ENCODE results near the gene SLC25A20. TPM values are rescaled to one million over a fixed set of nuclear protein-coding genes. Genes with fewer than 3 reads are reported as not detected.

SLC25A20 gene
- total RNA-seq, 4 donors from 2014 or later = 8.4 to 83.8 (median 31.7) TPM

GRCh38 chr3:48881652-48882114 lies 17.0 kb downstream of the SLC25A20 start:
- 95% methylated on average over 5 of the region's 5 CpGs; no CpG with 5 or more reads in 1 of the 2 donors for WGBS, 2 donors (ENCODE audit: low coverage in 1 of 2)
- no peak for DNase-seq
- Histone ChIP-seq H3K4me1 (no peaks in the 10 kb centered on the region), H3K27ac (no peak overlapping the region), H3K4me3 (no peak overlapping the region), H3K9me3 (no peaks in the 10 kb centered on the region), H3K27me3 (no peaks in the 10 kb centered on the region), H3K36me3 (peaks cover 0 to 15% (median 0%) of the 10 kb centered on the region in 4 donors)
- intact Hi-C loops (cut with DNase I; ENCODE audit: low total_unique reads) = no loop called here
- TF ChIP-seq CTCF (IDR thresholded peaks at IDR 0.05) = no peak
- no peak for TF ChIP-seq POLR2AphosphoS5 (IDR thresholded peaks at IDR 0.05)
- TF ChIP-seq POLR2A (IDR thresholded peaks at IDR 0.05) = no peak
- TF ChIP-seq EP300 (IDR thresholded peaks at IDR 0.05; ENCODE audit: low read depth) = no peak
- in situ Hi-C loops (cut with MboI; ENCODE audit: low pct_ligation_motif_present in 1 of 4, low pct_unique_long_range_greater_than_20kb in 1 of 4, low sequenced_read_pairs in 3 of 4) = no loop called here

- WGBS, 2 donors (ENCODE audit: low coverage in 1 of 2) = 97% methylated on average over 3 of the region's 3 CpGs; no CpG with 5 or more reads in 1 of the 2 donors
- H3K9me3 ChIP-seq = no peaks in the 10 kb centered on the region
- H3K4me3 ChIP-seq = no peak overlapping the region
- intact Hi-C loops (cut with DNase I; ENCODE audit: low total_unique reads) (no loop called here), in situ Hi-C loops (cut with MboI; ENCODE audit: low pct_ligation_motif_present in 1 of 4, low pct_unique_long_range_greater_than_20kb in 1 of 4, low sequenced_read_pairs in 3 of 4) (no loop called here)
- no peaks in the 10 kb centered on the region for H3K4me1 ChIP-seq
- TF ChIP-seq POLR2A (IDR thresholded peaks at IDR 0.05) = no peak
- TF ChIP-seq CTCF (IDR thresholded peaks at IDR 0.05) = no peak
- no peak for TF ChIP-seq POLR2AphosphoS5 (IDR thresholded peaks at IDR 0.05)
- no peak for TF ChIP-seq EP300 (IDR thresholded peaks at IDR 0.05; ENCODE audit: low read depth)
- peaks cover 0 to 15% (median 0%) of the 10 kb centered on the region in 4 donors for H3K36me3 ChIP-seq
- no peaks in the 10 kb centered on the region for H3K27me3 ChIP-seq
- no peak overlapping the region for H3K27ac ChIP-seq
- no peak for DNase-seq
Observed at GRCh38 chr3:48881006-48881405, 17.7 kb downstream of the SLC25A20 start.

- no peak overlapping the region for H3K27ac ChIP-seq
- intact Hi-C loops (cut with DNase I; ENCODE audit: low total_unique reads) = no loop called here
- no peaks in the 10 kb centered on the region for H3K4me1 ChIP-seq
- in situ Hi-C loops (cut with MboI; ENCODE audit: low pct_ligation_motif_present in 1 of 4, low pct_unique_long_range_greater_than_20kb in 1 of 4, low sequenced_read_pairs in 3 of 4) = no loop called here
- no peak for DNase-seq
- no peaks in the 10 kb centered on the region for H3K9me3 ChIP-seq
- WGBS, 2 donors (ENCODE audit: low coverage in 1 of 2) = 94 to 95% methylated on average over 6 of the region's 6 CpGs
- no peak for TF ChIP-seq CTCF (IDR thresholded peaks at IDR 0.05)
- TF ChIP-seq POLR2A (IDR thresholded peaks at IDR 0.05) = no peak
- TF ChIP-seq POLR2AphosphoS5 (IDR thresholded peaks at IDR 0.05) = no peak
- no peak for TF ChIP-seq EP300 (IDR thresholded peaks at IDR 0.05; ENCODE audit: low read depth)
- no peak overlapping the region for H3K4me3 ChIP-seq
- no peaks in the 10 kb centered on the region for H3K27me3 ChIP-seq
- peaks cover 0 to 15% (median 0%) of the 10 kb centered on the region in 4 donors for H3K36me3 ChIP-seq
Observed at GRCh38 chr3:48879994-48880377, 18.7 kb downstream of the SLC25A20 start.

- peaks cover 0 to 14% (median 0%) of the 10 kb centered on the region in 4 donors for H3K36me3 ChIP-seq
- no peaks in the 10 kb centered on the region for H3K9me3 ChIP-seq
- H3K27ac ChIP-seq = no peak overlapping the region
- no peaks in the 10 kb centered on the region for H3K27me3 ChIP-seq
- 82 to 83% methylated on average over 3 to 6 of the region's 6 CpGs for WGBS, 2 donors (ENCODE audit: low coverage in 1 of 2)
- TF ChIP-seq CTCF (IDR thresholded peaks at IDR 0.05) = no peak
- no peak for TF ChIP-seq POLR2A (IDR thresholded peaks at IDR 0.05)
- TF ChIP-seq POLR2AphosphoS5 (IDR thresholded peaks at IDR 0.05) = no peak
- no peak for TF ChIP-seq EP300 (IDR thresholded peaks at IDR 0.05; ENCODE audit: low read depth)
- in situ Hi-C loops (cut with MboI; ENCODE audit: low pct_ligation_motif_present in 1 of 4, low pct_unique_long_range_greater_than_20kb in 1 of 4, low sequenced_read_pairs in 3 of 4) = no loop called here
- no peak for DNase-seq
- H3K4me3 ChIP-seq = no peak overlapping the region
- H3K4me1 ChIP-seq = no peaks in the 10 kb centered on the region
- intact Hi-C loops (cut with DNase I; ENCODE audit: low total_unique reads) = no loop called here
Observed at GRCh38 chr3:48879307-48879993, 19.2 kb downstream of the SLC25A20 start.
